Astrocyte of the spinal cord (primary cell): Measurements from ENCODE around the gene ALPP.
"Not testable (repeated sequence)": the region's sequence is repeated elsewhere in the genome, so short reads cannot be mapped to it uniquely, and the experiment has no call there.

Experiments
- DNase-seq: peaks from one replicate; pipeline ENCODE4 v3.0.0; 2011; ENCODE audit warnings: low read depth, low spot score
- H3K4me3 ChIP-seq: 2 replicates; pipeline ENCODE4 v1.5.1; 2011; ENCODE audit warnings: low read depth, mild to moderate bottlenecking, low read length, moderate library complexity
- CTCF ChIP-seq: IDR thresholded peaks from 2 replicates; pipeline ENCODE4 v1.5.1; 2012; ENCODE audit warnings: low read depth, mild to moderate bottlenecking, low read length, inconsistent platforms
- in situ Hi-C: cut with HindIII; loops from 2 replicates; pipeline ENCODE4 v1.10.0; 2017; ENCODE audit warnings: low sequenced_read_pairs

The ALPP gene

GRCh38 chr2:232420463-232421188, 42.1 kb downstream of the ALPP start:
- TF ChIP-seq CTCF, result no peak
- in situ Hi-C loops, result no loop called here
- H3K4me3 ChIP-seq, result no peak overlapping the region
- DNase-seq, result no peak

GRCh38 chr2:232421189-232421785, 42.7 kb downstream of the ALPP start:
- H3K4me3 ChIP-seq, result no peak overlapping the region
- no peak for DNase-seq
- in situ Hi-C loops, result no loop called here
- TF ChIP-seq CTCF, result no peak

DNA sequence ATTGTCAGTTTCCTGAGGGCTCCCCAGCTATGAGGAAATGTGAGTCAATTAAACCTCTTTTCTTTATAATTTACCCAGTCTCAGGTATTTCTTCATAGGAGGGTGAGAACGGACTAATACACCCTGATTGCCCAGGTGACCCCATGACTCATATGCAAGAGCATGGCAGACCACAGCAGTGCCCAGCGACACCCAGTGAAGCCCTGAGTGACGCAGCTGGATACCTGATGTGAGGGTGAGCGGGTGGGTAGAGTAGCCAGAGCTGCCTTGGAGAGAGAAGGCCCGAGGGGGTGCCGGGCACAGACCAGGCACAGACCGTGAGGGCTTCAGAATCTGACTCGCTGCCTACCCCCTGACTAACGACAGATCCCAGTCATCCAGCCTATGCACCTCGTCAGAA, 43.5 kb downstream of the ALPP start:
- no peak overlapping the region for H3K4me3 ChIP-seq
- DNase-seq, result no peak
- in situ Hi-C loops, result no loop called here
- TF ChIP-seq CTCF, result no peak

GRCh38 chr2:232422996-232423395, 44.4 kb downstream of the ALPP start:
- in situ Hi-C loops, H3K4me3 ChIP-seq, DNase-seq: not testable (repeated sequence)

GRCh38 chr2:232423407-232423806, 44.9 kb downstream of the ALPP start:
- DNase-seq, in situ Hi-C loops: not testable (repeated sequence)

GRCh38 chr2:232431705-232432590, 53.4 kb downstream of the ALPP start:
- no peak for TF ChIP-seq CTCF
- in situ Hi-C loops, result no loop called here
- DNase-seq, result no peak
- no peak overlapping the region for H3K4me3 ChIP-seq

More at GRCh38 chr2:232423407-232423806, 44.9 kb downstream of the ALPP start:
- not testable (repeated sequence) for H3K4me3 ChIP-seq
